HCT116 (cell line): ENCODE measurements around the gene COL23A1.

ENCODE experiments used
- CBX3 ChIP-seq: IDR thresholded peaks from 2 replicates; pipeline ENCODE4 v1.6.1; 2012; ENCODE audit warnings: low read depth
- CTCF ChIP-seq, 3 experiments: fragments of 200-600 bp in 1 of 3; sonication (generic) in 1 of 3; IDR thresholded peaks in 2 of 3; conservative IDR thresholded peaks in 1 of 3; 2 replicates each; pipeline ENCODE4 v1.5.1; 2012 to 2017; ENCODE audit warnings: low read depth in 2 of 3, low read length in 2 of 3, antibody characterized with exemption in 1 of 3, borderline replicate concordance in 1 of 3, control low read depth in 1 of 3, mild to moderate bottlenecking in 1 of 3, mixed read lengths in 1 of 3, mixed run types in 1 of 3, moderate library complexity in 1 of 3; ENCODE audit not compliant: insufficient read depth in 1 of 3
- ELF1 ChIP-seq: IDR thresholded peaks from 2 replicates; pipeline ENCODE4 v1.6.1; 2012; ENCODE audit warnings: low read depth, borderline replicate concordance
- MAX ChIP-seq: IDR thresholded peaks from 2 replicates; pipeline ENCODE4 v1.6.1; 2012
- POLR2A ChIP-seq: IDR thresholded peaks from 2 replicates; pipeline ENCODE4 v1.7.0; 2011; ENCODE audit warnings: borderline replicate concordance; ENCODE audit not compliant: insufficient read depth, insufficient read length; ENCODE audit errors: extremely low read depth
- POLR2AphosphoS5 ChIP-seq: IDR thresholded peaks from 2 replicates; pipeline ENCODE4 v1.6.1; 2011; ENCODE audit warnings: mild to moderate bottlenecking, low read depth, low read length, moderate library complexity

DNA sequence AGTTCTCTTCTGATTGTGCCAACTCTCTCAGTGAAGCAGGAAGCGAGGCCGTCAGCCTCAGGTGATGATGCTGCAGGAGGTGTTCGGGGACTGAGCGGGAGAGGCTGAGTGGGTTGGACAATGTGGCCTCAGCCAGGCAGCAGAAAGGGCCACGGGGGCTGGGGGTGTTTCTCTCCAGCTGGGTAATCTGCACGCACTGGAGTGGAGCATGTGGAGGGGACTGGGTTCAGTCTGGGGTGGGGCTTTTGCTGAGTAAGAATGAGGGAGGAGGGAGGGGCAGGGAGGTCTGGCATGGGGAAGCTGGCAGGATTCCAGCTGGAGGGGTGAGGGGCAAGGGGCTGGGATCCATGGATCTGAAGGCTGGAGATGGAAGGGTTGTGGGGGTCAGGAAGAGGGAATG lies 296.8 kb downstream of the COL23A1 start:
- TF ChIP-seq CTCF (IDR thresholded peaks at IDR 0.05 in 2 of 3, conservative IDR thresholded peaks at IDR 0.05 in 1 of 3; ENCODE audit: borderline replicate concordance in 1 of 3, insufficient read depth in 1 of 3, low read depth in 2 of 3, low read length in 2 of 3) (no peak), POLR2A (no peak), POLR2AphosphoS5 (no peak), MAX (no peak), CBX3 (no peak), ELF1 (no peak)
